GM19455 (cell line): ENCODE results near the gene SLC6A4.
"Not testable (repeated sequence)": the region's sequence is repeated elsewhere in the genome, so short reads cannot be mapped to it uniquely, and the experiment has no call there.

Experiments used
- ATAC-seq: cut with Tn5 transposase; IDR thresholded peaks from one replicate; pipeline ENCODE4 v1.9.1; 2021; ENCODE audit not compliant: unreplicated experiment

SLC6A4 gene

GRCh38 chr17:30220414-30220813 lies 15.1 kb downstream of the SLC6A4 start:
- ATAC-seq: no peak

GRCh38 chr17:30219833-30220232 lies 15.7 kb downstream of the SLC6A4 start:
- ATAC-seq: no peak

GRCh38 chr17:30219315-30219714 lies 16.2 kb downstream of the SLC6A4 start:
- ATAC-seq: no peak

GRCh38 chr17:30218799-30219198 lies 16.7 kb downstream of the SLC6A4 start:
- ATAC-seq: no peak

- no peak for ATAC-seq
Observed at GRCh38 chr17:30217746-30218245, 17.7 kb downstream of the SLC6A4 start.

GRCh38 chr17:30217054-30217453 lies 18.4 kb downstream of the SLC6A4 start:
- ATAC-seq: no peak

- no peak for ATAC-seq
Observed at GRCh38 chr17:30212750-30213149, 22.7 kb downstream of the SLC6A4 start.

- no peak for ATAC-seq
Observed at GRCh38 chr17:30211371-30211770, 24.1 kb downstream of the SLC6A4 start.

GRCh38 chr17:30210901-30211300 lies 24.6 kb downstream of the SLC6A4 start:
- ATAC-seq: no peak

GRCh38 chr17:30210366-30210765 lies 25.1 kb downstream of the SLC6A4 start:
- no peak for ATAC-seq

GRCh38 chr17:30209930-30210329 lies 25.6 kb downstream of the SLC6A4 start:
- no peak for ATAC-seq

- no peak for ATAC-seq
Observed at GRCh38 chr17:30208214-30208613, 27.3 kb downstream of the SLC6A4 start.

- ATAC-seq: no peak
Observed at GRCh38 chr17:30207655-30208054, 27.8 kb downstream of the SLC6A4 start.

- ATAC-seq: no peak
Observed at GRCh38 chr17:30203471-30203981, 32.0 kb downstream of the SLC6A4 start.

- not testable (repeated sequence) for ATAC-seq
Observed at GRCh38 chr17:30200656-30201055, 34.8 kb downstream of the SLC6A4 start.

GRCh38 chr17:30200106-30200505 lies 35.4 kb downstream of the SLC6A4 start:
- ATAC-seq: no peak

- ATAC-seq: no peak
Observed at GRCh38 chr17:30199600-30199999, 35.9 kb downstream of the SLC6A4 start.

GRCh38 chr17:30197416-30197815 lies 38.1 kb downstream of the SLC6A4 start:
- no peak for ATAC-seq

- ATAC-seq: no peak
Observed at GRCh38 chr17:30196504-30196903, 39.0 kb downstream of the SLC6A4 start.

- ATAC-seq: no peak
Observed at GRCh38 chr17:30191072-30191471, 44.4 kb downstream of the SLC6A4 start.

GRCh38 chr17:30188211-30188939 lies 47.1 kb downstream of the SLC6A4 start:
- ATAC-seq: no peak

GRCh38 chr17:30187573-30187972 lies 47.9 kb downstream of the SLC6A4 start:
- no peak for ATAC-seq

GRCh38 chr17:30186761-30187160 lies 48.7 kb downstream of the SLC6A4 start:
- ATAC-seq: no peak
